GM12878 (cell line): ENCODE measurements around the gene GRB10. TPM values are rescaled to one million over a fixed set of nuclear protein-coding genes. Genes with fewer than 3 reads are reported as not detected.
A peak's percentile ranks its signal among the peaks of the same experiment; 100 is the strongest.

ENCODE experiments used
- ATAC-seq: fragments of 200-7000 bp; cut with Tn5 transposase; 3 replicates; pipeline ENCODE4 v1.9.1; 2020; ENCODE audit warnings: mild to moderate bottlenecking, moderate library complexity
- BruUV-seq: library from RNA; stranded (reverse); fragments of 400-500 nt; replicated peaks from 2 replicates; lab custom pipeline; 2021; lab: Mats Ljungman, UMichigan
- CTCF ChIA-PET: fragments of 300-600 bp; sonication (Branson Sonifier 250); formaldehyde crosslinking; extraction: SDS; loops from one replicate; lab custom pipeline; 2021; ENCODE audit warnings: inconsistent platforms; lab: Yijun Ruan, JAX
- POLR2A ChIA-PET: fragments of 350-600 bp; formaldehyde crosslinking; extraction: SDS; loops from one replicate; lab custom pipeline; 2021; ENCODE audit warnings: inconsistent platforms; lab: Charles Lee
- RAD21 ChIA-PET: fragments of 300-600 bp; sonication (Branson Sonifier 250); formaldehyde crosslinking; loops from one replicate; lab custom pipeline; 2023; ENCODE audit warnings: antibody characterized with exemption; ENCODE audit not compliant: unreplicated experiment; lab: Charles Lee
- SMC1A ChIA-PET: fragments of 300-600 bp; sonication (Branson Sonifier 250); formaldehyde crosslinking; loops from one replicate; lab custom pipeline; 2023; ENCODE audit not compliant: unreplicated experiment, uncharacterized antibody; lab: Charles Lee
- DNase-seq: peaks from one replicate; pipeline ENCODE4 v3.0.0-alpha.2; 2011; ENCODE audit warnings: low read depth, low spot score
- FAIRE-seq: peaks from 3 replicates; lab custom pipeline; 2011; peaks lifted over from hg19 to GRCh38; lab: Jason Lieb, UNC
- H2AFZ ChIP-seq: 2 replicates; pipeline ENCODE4 v1.6.0; 2011; ENCODE audit warnings: low read depth, low read length, control low read depth; ENCODE audit not compliant: control insufficient read depth
- H3K27ac ChIP-seq: 2 replicates; pipeline ENCODE4 v1.5.1; 2011; ENCODE audit warnings: control low read depth; ENCODE audit not compliant: control insufficient read depth, insufficient read depth
- H3K27me3 ChIP-seq, 2 experiments: replicated peaks in 1 of 2; 2 replicates each; pipeline versions ENCODE4 v1.6.0 to v1.6.1; 2011; ENCODE audit warnings: low read length in 1 of 2; ENCODE audit not compliant: control insufficient read depth in 2 of 2, insufficient read depth in 2 of 2
- H3K36me3 ChIP-seq, 2 experiments: 2 replicates each; pipeline ENCODE4 v1.5.1; 2011; ENCODE audit warnings: low read length in 1 of 2; ENCODE audit not compliant: control insufficient read depth in 2 of 2, insufficient read depth in 2 of 2
- H3K4me1 ChIP-seq: 2 replicates; pipeline ENCODE4 v1.6.1; 2011; ENCODE audit warnings: mild to moderate bottlenecking, low read length, moderate library complexity, mixed read lengths; ENCODE audit not compliant: control insufficient read depth, insufficient read depth
- H3K4me2 ChIP-seq: 2 replicates; pipeline ENCODE4 v1.6.0; 2011; ENCODE audit warnings: control low read depth; ENCODE audit not compliant: control insufficient read depth, insufficient read depth
- H3K4me3 ChIP-seq: fragments of 200-600 bp; sonication (generic); 2 replicates; pipeline ENCODE4 v1.5.1; 2016
- H3K79me2 ChIP-seq: 2 replicates; pipeline ENCODE4 v1.6.0; 2011; ENCODE audit warnings: low read length; ENCODE audit not compliant: control insufficient read depth, insufficient read depth
- H3K9ac ChIP-seq: 2 replicates; pipeline ENCODE4 v1.8.0; 2011; ENCODE audit warnings: low read length, control low read depth, mixed read lengths; ENCODE audit not compliant: control insufficient read depth, insufficient read depth
- H3K9me3 ChIP-seq: replicated peaks from 3 replicates; pipeline ENCODE4 v1.5.1; 2011; ENCODE audit warnings: mild to moderate bottlenecking, low read length; ENCODE audit not compliant: control insufficient read depth, insufficient read depth
- H4K20me1 ChIP-seq: 2 replicates; pipeline ENCODE4 v1.6.0; 2011; ENCODE audit not compliant: control insufficient read depth, insufficient read depth
- CREM ChIP-seq: IDR thresholded peaks from 2 replicates; pipeline ENCODE4 v1.6.1; 2014; ENCODE audit warnings: antibody characterized with exemption, low read depth
- NR2F1 ChIP-seq: fragments of 450-650 bp; conservative IDR thresholded peaks from 2 replicates; pipeline ENCODE4 v1.6.1; 2017; ENCODE audit warnings: mild to moderate bottlenecking
- PBX3 ChIP-seq: IDR thresholded peaks from 2 replicates; pipeline ENCODE4 v1.6.1; 2011; ENCODE audit warnings: mild to moderate bottlenecking, low read depth, low read length, moderate library complexity; ENCODE audit not compliant: insufficient replicate concordance
- SMC3 ChIP-seq: IDR thresholded peaks from 2 replicates; pipeline ENCODE4 v1.6.1; 2011; ENCODE audit warnings: low read length, improper control_type of control experiment, borderline replicate concordance
- SREBF1 ChIP-seq: IDR thresholded peaks from 2 replicates; pipeline ENCODE4 v1.6.1; 2012; ENCODE audit warnings: mild to moderate bottlenecking, low read length
- WGBS: methylation state at CpG from one replicate; pipeline ENCODE4 v1.1.6; 2016; ENCODE audit warnings: low lambda C conversion rate; ENCODE audit not compliant: insufficient replicate concordance, insufficient coverage; ENCODE audit errors: missing lambda C conversion rate; 5-methylcytosine and 5-hydroxymethylcytosine counted together
- in situ Hi-C: fragments of 300-500 bp; cut with MboI; formaldehyde crosslinking; loops from 9 replicates; pipeline ENCODE4 v1.14.3; 2018; ENCODE audit warnings: mixed read lengths
- intact Hi-C: fragments of 100-400 bp; cut with micrococcal nuclease; formaldehyde crosslinking; loops from one replicate; pipeline ENCODE4 v1.14.2; 2022; ENCODE audit not compliant: unreplicated experiment
- polyA plus RNA-seq, 11 experiments: library from polyadenylated mRNA; depleted of rRNA in 4 of 11; unstranded in 6 of 11; stranded (reverse) in 5 of 11; fragments of >200 nt; fragmentation: Nextera tagmentation in 4 of 11; fragmentation: Illumina TruSeq in 1 of 11; extraction: Ambion mirVana in 4 of 11; extraction: Trizol in 1 of 11; gene quantifications; 1 replicate in 1 of 11; 2 replicates in 10 of 11; pipeline versions ENCODE4 v1.2.1 to v1.2.3, GENCODE V29; 2011 to 2016; ENCODE audit warnings: inconsistent platforms in 2 of 11, missing spikeins in 2 of 11, low read depth in 1 of 11
- total RNA-seq, 4 experiments: library from RNA; depleted of rRNA in 3 of 4; stranded (reverse); fragments of >200 nt in 3 of 4; fragmentation: Illumina TruSeq in 1 of 4; extraction: Trizol in 1 of 4; gene quantifications; 2 replicates each; pipeline versions ENCODE4 v1.2.1 to v1.2.3, GENCODE V29; 2013 to 2021

The GRB10 gene
- total and polyA plus RNA-seq, 10 of the 15 experiments (the other 5 are each of a cell fraction or from before 2014, with no cell fraction given), result 0.04 to 0.33 TPM; not detected in 8

- Histone ChIP-seq H3K36me3 (no peaks in the 10 kb centered on the region), H3K9me3 (no peaks in the 10 kb centered on the region), H3K4me2 (no peak overlapping the region), H2AFZ (no peak overlapping the region), H3K4me3 (no peak overlapping the region), H3K79me2 (no peaks in the 10 kb centered on the region), H3K9ac (no peak overlapping the region), H4K20me1 (no peaks in the 10 kb centered on the region), H3K27ac (no peak overlapping the region), H3K27me3 (peaks cover 0 to 3% of the 10 kb centered on the region in 2 experiments; a peak in 1 of 4 replicates), H3K4me1 (no peaks in the 10 kb centered on the region)
- intact Hi-C loops, result no loop called here
- ChIA-PET POLR2A (no interaction called here), SMC1A (no interaction called here)
- FAIRE-seq (no peak), ATAC-seq (no peak)
- 47% methylated on average over 7 of the region's 7 CpGs for WGBS
- BruUV-seq, result no TSS peak
- TF ChIP-seq PBX3, result no peak
- no peak for TF ChIP-seq CREM
- no peak for TF ChIP-seq SMC3
- TF ChIP-seq, all 136 proteins: peak for 0
- no peak for DNase-seq
- in situ Hi-C loops, result no loop called here
- RAD21 ChIA-PET, result no interaction called here
- CTCF ChIA-PET, result interaction anchor here (1.1 kb wide), 1 partner anchor 16 kb away, joined by 3 read pairs; no protein-coding TSS in a partner anchor
These were observed 133.3 kb downstream of the GRB10 start for GRCh38 chr7:50649259-50649885.

DNA sequence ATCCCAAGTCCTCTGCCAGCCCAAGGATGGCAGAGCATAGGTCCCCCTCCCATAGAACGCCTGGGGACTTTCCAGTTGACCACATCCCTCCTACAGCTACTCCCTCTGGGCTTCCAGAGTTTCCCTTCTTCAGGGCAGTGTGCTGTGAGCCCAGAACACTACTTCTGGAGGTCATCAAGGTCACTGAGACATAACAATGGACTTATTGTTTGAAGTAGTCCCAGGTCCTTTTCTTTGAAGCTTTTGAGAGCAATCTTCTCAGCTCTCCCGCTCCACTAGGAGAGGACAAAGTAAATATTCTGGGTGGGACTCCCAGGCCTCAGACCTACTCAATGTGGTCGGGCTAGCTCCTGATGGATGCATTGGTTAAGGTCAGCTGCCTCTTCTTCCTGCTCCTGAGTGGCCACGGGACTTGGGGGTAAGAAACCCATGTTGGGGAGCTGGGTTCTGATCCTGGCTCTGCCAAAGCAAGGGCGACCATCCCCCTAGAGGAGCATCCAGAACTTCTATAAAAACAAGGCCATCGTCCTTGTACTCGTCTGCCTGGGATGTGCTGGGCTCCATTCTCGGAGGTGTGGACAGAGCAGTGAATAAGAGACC is 134.0 kb downstream of the GRB10 start:
- Histone ChIP-seq H3K9me3 (no peaks in the 10 kb centered on the region), H4K20me1 (no peaks in the 10 kb centered on the region), H3K79me2 (no peaks in the 10 kb centered on the region), H3K4me3 (no peak overlapping the region), H3K4me2 (no peak overlapping the region), H3K4me1 (no peaks in the 10 kb centered on the region), H3K36me3 (no peaks in the 10 kb centered on the region), H3K9ac (no peak overlapping the region), H3K27ac (no peak overlapping the region), H3K27me3 (peaks cover 0 to 3% of the 10 kb centered on the region in 2 experiments; a peak in 1 of 4 replicates), H2AFZ (no peak overlapping the region)
- ChIA-PET RAD21 (no interaction called here), SMC1A (no interaction called here), POLR2A (no interaction called here), CTCF (interaction anchor here (1.1 to 1.3 kb wide), 2 partner anchors 14 to 15 kb away, joined by 3 read pairs; no protein-coding TSS in a partner anchor)
- DNase-seq (no peak), ATAC-seq (no peak), FAIRE-seq (no peak)
- in situ Hi-C loops (no loop called here), intact Hi-C loops (no loop called here)
- no TSS peak for BruUV-seq
- WGBS, result 13% methylated on average over 8 of the region's 8 CpGs
- TF ChIP-seq NR2F1 (peak; percentile 30; the same call in 1 of the 2 replicates), SREBF1 (no peak)
